HCEC 1CT (cell line): ENCODE data around the gene TMEM131L.
"Not testable (repeated sequence)": the region's sequence is repeated elsewhere in the genome, so short reads cannot be mapped to it uniquely, and the experiment has no call there.

Experiments
- DNase-seq: peaks from one replicate; pipeline ENCODE4 v3.0.0-alpha.2; 2017

Gene TMEM131L, protein sequence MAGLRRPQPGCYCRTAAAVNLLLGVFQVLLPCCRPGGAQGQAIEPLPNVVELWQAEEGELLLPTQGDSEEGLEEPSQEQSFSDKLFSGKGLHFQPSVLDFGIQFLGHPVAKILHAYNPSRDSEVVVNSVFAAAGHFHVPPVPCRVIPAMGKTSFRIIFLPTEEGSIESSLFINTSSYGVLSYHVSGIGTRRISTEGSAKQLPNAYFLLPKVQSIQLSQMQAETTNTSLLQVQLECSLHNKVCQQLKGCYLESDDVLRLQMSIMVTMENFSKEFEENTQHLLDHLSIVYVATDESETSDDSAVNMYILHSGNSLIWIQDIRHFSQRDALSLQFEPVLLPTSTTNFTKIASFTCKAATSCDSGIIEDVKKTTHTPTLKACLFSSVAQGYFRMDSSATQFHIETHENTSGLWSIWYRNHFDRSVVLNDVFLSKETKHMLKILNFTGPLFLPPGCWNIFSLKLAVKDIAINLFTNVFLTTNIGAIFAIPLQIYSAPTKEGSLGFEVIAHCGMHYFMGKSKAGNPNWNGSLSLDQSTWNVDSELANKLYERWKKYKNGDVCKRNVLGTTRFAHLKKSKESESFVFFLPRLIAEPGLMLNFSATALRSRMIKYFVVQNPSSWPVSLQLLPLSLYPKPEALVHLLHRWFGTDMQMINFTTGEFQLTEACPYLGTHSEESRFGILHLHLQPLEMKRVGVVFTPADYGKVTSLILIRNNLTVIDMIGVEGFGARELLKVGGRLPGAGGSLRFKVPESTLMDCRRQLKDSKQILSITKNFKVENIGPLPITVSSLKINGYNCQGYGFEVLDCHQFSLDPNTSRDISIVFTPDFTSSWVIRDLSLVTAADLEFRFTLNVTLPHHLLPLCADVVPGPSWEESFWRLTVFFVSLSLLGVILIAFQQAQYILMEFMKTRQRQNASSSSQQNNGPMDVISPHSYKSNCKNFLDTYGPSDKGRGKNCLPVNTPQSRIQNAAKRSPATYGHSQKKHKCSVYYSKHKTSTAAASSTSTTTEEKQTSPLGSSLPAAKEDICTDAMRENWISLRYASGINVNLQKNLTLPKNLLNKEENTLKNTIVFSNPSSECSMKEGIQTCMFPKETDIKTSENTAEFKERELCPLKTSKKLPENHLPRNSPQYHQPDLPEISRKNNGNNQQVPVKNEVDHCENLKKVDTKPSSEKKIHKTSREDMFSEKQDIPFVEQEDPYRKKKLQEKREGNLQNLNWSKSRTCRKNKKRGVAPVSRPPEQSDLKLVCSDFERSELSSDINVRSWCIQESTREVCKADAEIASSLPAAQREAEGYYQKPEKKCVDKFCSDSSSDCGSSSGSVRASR (N-terminal part only)

GRCh38 chr4:153466081-153466948 is at the start of gene TMEM131L:
TSS of gene TMEM131L (plus strand) at chr4:153466360. CDS start at chr4:153466398, 38 bp downstream.
- peak; percentile 48 for DNase-seq

DNA sequence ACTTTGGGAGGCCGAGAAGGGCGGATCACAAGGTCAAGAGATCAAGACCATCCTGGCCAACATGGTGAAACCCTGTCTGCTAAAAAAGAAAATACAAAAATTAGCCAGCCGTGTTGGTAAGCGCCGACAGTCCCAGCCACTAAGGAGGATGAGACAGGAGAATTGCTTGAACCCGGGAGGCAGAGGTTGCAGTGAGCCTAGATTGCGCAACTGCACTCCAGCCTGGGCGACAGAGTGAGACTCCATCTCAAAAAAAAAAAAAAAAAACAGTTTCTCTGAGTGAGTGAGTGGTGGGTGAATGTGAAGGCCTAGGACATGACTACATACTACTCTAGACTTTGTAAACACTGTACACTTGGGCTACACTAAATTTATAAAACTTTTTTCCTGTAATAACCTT is 49.7 kb upstream of the TMEM131L start:
- not testable (repeated sequence) for DNase-seq

- DNase-seq: no peak
These were observed 48.0 kb upstream of the TMEM131L start for GRCh38 chr4:153418121-153418520.

- no peak for DNase-seq
These were observed 47.6 kb upstream of the TMEM131L start for GRCh38 chr4:153418558-153418957.

- no peak for DNase-seq
These were observed 47.1 kb upstream of the TMEM131L start for GRCh38 chr4:153419029-153419428.

GRCh38 chr4:153419673-153420278 is 46.4 kb upstream of the TMEM131L start:
- no peak for DNase-seq

GRCh38 chr4:153420361-153420760 is 45.8 kb upstream of the TMEM131L start:
- no peak for DNase-seq

- no peak for DNase-seq
These were observed 44.2 kb upstream of the TMEM131L start for GRCh38 chr4:153421941-153422340.

DNA sequence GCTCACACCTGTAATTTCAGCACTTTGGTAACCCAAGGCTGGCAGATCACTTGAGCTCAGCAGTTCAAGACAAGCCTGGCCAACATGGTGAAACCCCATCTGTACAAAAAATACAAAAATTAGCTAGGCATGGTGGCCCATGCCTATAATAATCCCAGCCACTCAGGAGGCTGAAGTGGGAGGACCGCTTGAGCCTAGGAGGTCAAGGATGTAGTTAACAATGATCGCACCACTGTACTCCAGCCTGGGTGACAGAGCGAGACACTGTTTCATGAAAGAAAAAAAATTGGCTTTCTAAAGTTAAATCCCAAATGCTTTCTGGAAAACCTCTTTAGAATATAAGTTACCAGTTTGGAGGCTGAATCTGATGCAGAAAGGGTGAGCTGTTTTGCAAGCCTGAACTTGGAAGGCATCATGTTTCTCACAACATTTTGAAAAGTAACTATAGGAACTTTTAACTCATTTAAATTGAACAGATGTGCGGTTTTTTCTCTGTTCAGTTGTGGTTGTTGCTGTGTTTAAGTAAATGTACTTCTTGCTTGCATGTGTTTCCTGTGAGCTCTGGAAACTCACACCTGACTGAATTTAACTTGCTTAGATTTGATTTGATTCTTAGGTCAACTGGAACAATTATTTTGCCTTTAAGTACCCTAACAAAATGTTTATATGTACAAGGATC is 39.8 kb upstream of the TMEM131L start:
- no peak for DNase-seq

DNA sequence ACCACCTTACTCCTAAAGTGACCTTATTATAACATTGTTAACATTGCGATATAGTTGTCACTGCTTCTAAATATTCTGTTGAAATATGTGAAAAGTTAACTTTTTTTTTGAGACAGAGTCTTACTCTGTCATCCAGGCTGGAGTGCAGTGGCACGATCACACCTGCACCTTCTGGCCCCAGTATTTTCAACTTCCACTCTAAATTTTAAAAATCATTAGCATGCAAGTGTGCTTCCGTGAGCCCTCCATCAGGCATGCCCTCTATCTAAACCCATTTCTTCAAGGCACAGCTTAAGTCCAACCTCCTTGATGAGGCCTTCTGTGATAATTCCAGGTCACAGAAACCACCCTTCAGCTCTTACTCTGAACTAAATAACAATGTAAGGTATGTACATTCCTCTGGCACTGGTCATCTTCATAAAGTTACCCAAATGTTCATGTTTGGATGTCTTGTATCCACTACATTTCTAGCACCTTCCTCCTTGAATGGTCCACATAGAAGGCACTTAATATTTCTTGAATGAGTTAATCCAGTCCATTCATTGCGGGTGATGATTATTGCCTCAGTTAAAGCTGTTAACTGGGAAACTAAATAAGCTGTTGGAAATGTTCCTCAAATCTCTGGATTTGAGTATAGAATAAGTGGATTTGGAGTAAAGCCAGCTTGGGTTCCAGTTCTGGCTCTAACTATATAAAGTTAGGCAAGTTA is 38.6 kb upstream of the TMEM131L start:
- DNase-seq: peak; percentile 19

DNA sequence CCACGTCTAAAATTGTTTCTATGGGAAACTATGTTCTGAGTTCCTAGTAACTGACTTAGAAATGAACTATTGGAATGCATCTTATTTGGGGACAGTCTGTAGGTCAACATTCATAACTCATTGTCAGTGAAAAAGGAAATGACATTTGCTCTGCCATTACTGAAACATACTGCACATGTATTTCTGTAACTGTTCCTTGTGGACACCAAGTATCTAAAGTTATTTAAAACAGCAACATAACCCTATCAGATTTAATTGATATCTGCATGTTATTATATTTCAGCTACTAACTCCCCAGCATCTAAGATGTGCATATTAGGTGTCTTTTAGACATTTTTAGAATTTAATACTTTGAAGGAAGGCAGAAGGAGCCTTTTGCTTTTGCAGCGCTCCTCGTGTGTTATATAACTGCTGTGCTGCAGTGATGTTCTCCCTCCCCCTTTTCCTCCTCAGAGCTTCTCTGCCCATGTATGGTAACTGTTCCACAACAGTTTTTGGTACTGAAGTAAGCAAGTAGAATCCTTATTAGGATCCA is 37.2 kb upstream of the TMEM131L start:
- DNase-seq: no peak

GRCh38 chr4:153432965-153433753 is 33.0 kb upstream of the TMEM131L start:
- peak; percentile 79 for DNase-seq

GRCh38 chr4:153433754-153434105 is 32.4 kb upstream of the TMEM131L start:
- DNase-seq: no peak

- DNase-seq: no peak
These were observed 32.0 kb upstream of the TMEM131L start for GRCh38 chr4:153434190-153434589.

DNA sequence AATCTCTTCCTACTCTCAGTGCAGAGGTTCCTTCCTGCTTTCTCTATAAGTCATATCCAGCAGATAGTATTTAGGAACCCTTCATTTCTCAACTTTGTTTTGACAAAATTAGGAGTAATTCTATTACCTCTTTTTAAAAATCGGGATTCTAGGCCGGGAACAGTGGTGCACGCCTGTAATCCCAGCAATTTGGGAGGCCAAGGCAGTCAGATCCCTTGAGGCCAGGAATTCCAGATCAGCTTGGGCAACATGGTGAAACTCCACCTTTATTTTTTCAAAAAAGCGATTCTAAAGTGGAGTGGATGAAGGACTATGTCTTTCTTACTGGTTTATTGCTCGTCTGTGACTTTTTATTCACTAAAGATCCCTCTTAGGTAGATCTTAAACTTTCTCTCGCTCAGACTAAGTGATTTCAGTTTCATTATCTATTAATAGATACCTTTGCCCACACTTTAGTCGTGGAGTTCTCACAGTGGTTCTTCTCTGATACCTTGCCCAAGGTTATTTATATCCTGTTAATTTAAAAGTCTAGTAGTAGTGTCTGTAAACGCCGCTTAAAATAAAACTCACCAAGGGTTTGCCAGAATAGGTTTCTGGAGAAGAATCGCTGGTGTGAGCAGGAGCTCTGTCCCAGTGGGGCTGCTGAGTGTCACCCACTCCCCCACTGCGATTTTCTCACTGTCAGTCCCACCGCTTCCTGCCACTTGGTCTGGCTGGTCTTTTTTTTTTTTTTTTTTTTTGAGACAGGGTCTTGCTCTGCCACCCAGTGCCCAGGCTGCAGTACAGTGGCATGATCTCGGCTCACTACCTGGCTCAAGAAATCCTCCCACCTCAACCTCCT is 27.0 kb upstream of the TMEM131L start:
- no peak for DNase-seq

- DNase-seq: no peak
These were observed 26.3 kb upstream of the TMEM131L start for GRCh38 chr4:153439831-153440230.

GRCh38 chr4:153440475-153440874 is 25.7 kb upstream of the TMEM131L start:
- no peak for DNase-seq
